Adrenal gland (tissue), 12 donors: Measurements from ENCODE around the gene RALGDS. TPM values are rescaled to one million over a fixed set of nuclear protein-coding genes. Genes with fewer than 3 reads are reported as not detected.

ENCODE experiments used
- DNase-seq, 7 donors: peaks; one replicate each; pipeline ENCODE4 v3.0.0-alpha.2; 2019 to 2020
- H3K27ac ChIP-seq, 5 donors: fragments of 200-600 bp; sonication (generic) in 4 of 5; 1 replicate in 3 of 5; 2 replicates in 2 of 5; pipeline versions ENCODE4 v1.5.1 to v1.8.0; 2016 to 2020; ENCODE audit warnings: mild to moderate bottlenecking in 1 of 5
- H3K27me3 ChIP-seq: fragments of 200-600 bp; 2 replicates; pipeline ENCODE4 v1.8.0; 2021
- H3K36me3 ChIP-seq, 2 donors: fragments of 200-600 bp; replicated peaks in 1 of 2; 1 replicate in 1 of 2; 2 replicates in 1 of 2; pipeline versions ENCODE4 v1.5.1 to v1.8.0; 2018 to 2022
- H3K4me1 ChIP-seq, 2 donors: fragments of 200-600 bp; replicated peaks in 1 of 2; 1 replicate in 1 of 2; 2 replicates in 1 of 2; pipeline versions ENCODE4 v1.5.1 to v1.8.0; 2018 to 2021
- H3K4me3 ChIP-seq, 4 donors: fragments of 200-600 bp; sonication (generic) in 3 of 4; one replicate each; pipeline ENCODE4 v1.5.1; 2016 to 2018
- H3K9me3 ChIP-seq, 3 donors: fragments of 200-600 bp; sonication (generic) in 1 of 3; replicated peaks in 1 of 3; 1 replicate in 2 of 3; 2 replicates in 1 of 3; pipeline versions ENCODE4 v1.5.1 to v1.8.0; 2016 to 2021
- CTCF ChIP-seq, 6 experiments: fragments of 450-650 bp in 4 of 6; fragments of 200-600 bp in 2 of 6; sonication (generic) in 1 of 6; IDR thresholded peaks; 1 replicate in 5 of 6; 2 replicates in 1 of 6; pipeline versions ENCODE4 v1.5.1 to v1.8.0; 2016 to 2021; ENCODE audit warnings: antibody characterized with exemption in 6 of 6, mild to moderate bottlenecking in 2 of 6, moderate library complexity in 1 of 6
- POLR2A ChIP-seq, 2 donors: fragments of 450-650 bp; IDR thresholded peaks; one replicate each; pipeline ENCODE4 v1.6.1; 2017; ENCODE audit warnings: antibody characterized with exemption in 2 of 2, mild to moderate bottlenecking in 2 of 2, moderate library complexity in 1 of 2
- WGBS, 4 donors: extraction: QIAGEN DNeasy Blood & Tissue Kit in 2 of 4; methylation state at CpG; one replicate each; pipeline versions ENCODE4 v1.1.5 to v1.1.7; 2013 to 2017; 5-methylcytosine and 5-hydroxymethylcytosine counted together
- intact Hi-C, 2 donors: fragments of 100-400 bp; cut with DNase I; formaldehyde crosslinking; loops; one replicate each; pipeline versions ENCODE4 v1.14.1 to v1.15.0; 2022 to 2023
- polyA plus RNA-seq, 3 donors: library from polyadenylated mRNA; stranded (reverse); fragments of 200-250 nt in 2 of 3; fragments of 350-450 nt in 1 of 3; fragmentation: Illumina TruSeq in 1 of 3; extraction: RNeasy Lipid Tissue Mini Kit (QIAGEN cat#74804) in 1 of 3; gene quantifications; one replicate each; pipeline ENCODE4 v1.2.3, GENCODE V29; 2013 to 2014
- total RNA-seq, 9 donors: library from RNA; depleted of rRNA in 4 of 9; stranded (reverse); fragments of >200 nt in 4 of 9; fragments of 120-200 nt in 1 of 9; fragmentation: NEBNext Ultra II Directional in 1 of 9; extraction: Animal tissue kit (Norgen Biotek cat#: 25700) in 1 of 9; gene quantifications; one replicate each; pipeline versions ENCODE4 v1.1.0 to v1.2.4, GENCODE V29; 2013 to 2023
- donor health status: healthy with polysubstance abuse.
- donor health status: Bipolar disorder and iron deficiency.
- donor health status: DM: yes; HTN: yes; CAD: no.
- donor health status: DM: no; HTN: no; CAD: no.
- donor health status: DM: no; HTN: no; CAD: no.
- donor health status: DM: yes; HTN: yes; CAD: no.

RALGDS gene
- total and polyA plus RNA-seq, 12 donors = 21.3 to 170 (median 67.5) TPM

- intact Hi-C loops = loop anchor here (5.0 to 10.0 kb wide), 2 partner anchors 105 to 117 kb away; partner anchors contain the start of gene GTF3C5 (in 1 of the 2)
- Histone ChIP-seq H3K9me3 (no peaks in the 10 kb centered on the region), H3K36me3 (no peaks in the 10 kb centered on the region), H3K27ac (peak overlapping the region; percentile 66 to 93 (median 86)), H3K27me3 (no peaks in the 10 kb centered on the region), H3K4me3 (peak overlapping the region in 1 of 4 donors; percentile 52), H3K4me1 (peaks cover 23 to 26% of the 10 kb centered on the region in 2 donors)
- TF ChIP-seq CTCF (IDR thresholded peaks at IDR 0.05) (peak in 3 of 6 experiments; percentile 27 to 46 (median 31)), POLR2A (IDR thresholded peaks at IDR 0.05) (peak in 1 of 2 donors; percentile 84)
- peak; percentile 92 to 96 (median 94) for DNase-seq
- 3 to 25% (median 5%) methylated on average over 5 to 95 of the region's 95 CpGs for WGBS, 4 donors
Measured at GRCh38 chr9:133149130-133150015, 28.3 kb upstream of the RALGDS start.

- Histone ChIP-seq H3K27ac (peak overlapping the region in 4 of 5 donors; percentile 43 to 93 (median 89)), H3K9me3 (no peaks in the 10 kb centered on the region), H3K27me3 (no peaks in the 10 kb centered on the region), H3K36me3 (no peaks in the 10 kb centered on the region), H3K4me1 (peaks cover 29 to 33% of the 10 kb centered on the region in 2 donors), H3K4me3 (peak overlapping the region in 3 of 4 donors; percentile 0 to 52 (median 35))
- intact Hi-C loops = loop anchor here (5.0 to 10.0 kb wide), 2 partner anchors 104 to 116 kb away; partner anchors contain the start of gene GTF3C5 (in 1 of the 2)
- no peak for TF ChIP-seq CTCF (IDR thresholded peaks at IDR 0.05)
- peak; percentile 52 to 58 for TF ChIP-seq POLR2A (IDR thresholded peaks at IDR 0.05)
- WGBS, 4 donors = 4 to 11% (median 6%) methylated on average over 9 to 65 of the region's 65 CpGs
- peak; percentile 62 to 83 (median 73) for DNase-seq
Measured at GRCh38 chr9:133148199-133149129, 27.4 kb upstream of the RALGDS start.

- H3K27me3 ChIP-seq = no peaks in the 10 kb centered on the region
- peaks cover 30 to 41% of the 10 kb centered on the region in 2 donors for H3K4me1 ChIP-seq
- no peaks in the 10 kb centered on the region for H3K9me3 ChIP-seq
- intact Hi-C loops = loop anchor here (5.0 to 10.0 kb wide), 2 partner anchors 103 to 115 kb away; partner anchors contain the start of gene GTF3C5 (in 1 of the 2)
- no peaks in the 10 kb centered on the region for H3K36me3 ChIP-seq
- peak; percentile 93 to 96 (median 94) for TF ChIP-seq CTCF (IDR thresholded peaks at IDR 0.05)
- peak in 1 of 2 donors; percentile 17 for TF ChIP-seq POLR2A (IDR thresholded peaks at IDR 0.05)
- H3K4me3 ChIP-seq = peak overlapping the region in 2 of 4 donors; percentile 35 to 52
- peak; percentile 66 to 94 (median 83) for DNase-seq
- WGBS, 4 donors = 21 to 27% (median 23%) methylated on average over 10 to 14 of the region's 14 CpGs
- H3K27ac ChIP-seq = peak overlapping the region in 4 of 5 donors; percentile 33 to 93 (median 89)
Measured at GRCh38 chr9:133147412-133148198, 26.6 kb upstream of the RALGDS start.
